HG02981 (cell line): ENCODE measurements around the gene TULP4.
"Not testable (repeated sequence)": the region's sequence is repeated elsewhere in the genome, so short reads cannot be mapped to it uniquely, and the experiment has no call there.

ENCODE experiments used
- ATAC-seq: cut with Tn5 transposase; IDR thresholded peaks from one replicate; pipeline ENCODE4 v1.9.1; 2021; ENCODE audit warnings: mild to moderate bottlenecking, moderate library complexity; ENCODE audit not compliant: unreplicated experiment

TULP4 gene

DNA sequence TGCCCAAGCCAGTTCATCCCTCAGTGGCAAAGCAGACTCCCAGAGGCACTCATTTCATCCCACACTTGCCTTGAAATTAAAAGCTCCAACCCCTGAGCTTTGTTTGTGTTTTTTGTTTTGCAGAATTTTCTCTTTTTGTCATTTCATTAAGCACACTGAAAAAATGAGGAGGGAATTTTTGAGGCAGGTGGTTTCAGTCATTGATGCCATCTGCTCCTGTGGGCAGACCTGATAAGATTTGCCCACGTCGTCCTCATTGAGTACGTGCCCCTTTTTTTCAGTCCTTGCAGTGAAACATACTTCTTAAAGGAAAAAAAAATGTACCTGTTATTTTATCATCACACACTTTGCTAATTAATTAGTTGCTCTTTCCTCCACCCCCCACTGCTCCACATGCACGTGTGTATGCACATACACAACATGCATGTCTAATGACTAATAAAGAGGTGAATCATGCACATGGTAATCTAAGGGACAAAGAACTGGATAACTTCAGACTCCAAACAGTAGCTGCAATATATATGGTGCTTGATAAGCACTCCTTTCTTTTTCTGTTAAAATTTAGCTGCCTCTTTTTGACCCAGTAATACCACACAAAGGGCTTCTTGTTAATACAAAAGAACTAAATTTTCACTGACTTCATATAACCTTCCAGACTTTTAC lies 145.5 kb downstream of the TULP4 start:
- ATAC-seq: no peak

DNA sequence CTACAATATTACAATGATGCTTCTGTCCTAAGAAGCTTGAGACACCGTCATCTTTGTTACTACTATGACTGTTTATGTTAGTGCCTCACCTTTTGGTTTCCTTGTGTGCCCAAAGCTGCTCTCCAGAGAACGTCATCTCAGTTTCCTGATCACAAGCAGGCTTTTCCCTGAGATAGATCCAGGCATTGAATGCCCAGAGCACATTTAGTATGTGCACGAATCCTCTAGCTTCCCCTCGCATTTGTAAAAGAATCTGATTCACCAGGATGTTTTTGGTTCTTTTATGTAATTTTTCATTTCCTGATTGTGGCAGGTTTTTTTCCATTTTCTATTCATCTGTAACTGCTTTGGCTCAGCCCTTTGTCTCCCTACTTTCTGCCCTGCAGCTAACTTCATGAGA lies 147.5 kb downstream of the TULP4 start:
- no peak for ATAC-seq

DNA sequence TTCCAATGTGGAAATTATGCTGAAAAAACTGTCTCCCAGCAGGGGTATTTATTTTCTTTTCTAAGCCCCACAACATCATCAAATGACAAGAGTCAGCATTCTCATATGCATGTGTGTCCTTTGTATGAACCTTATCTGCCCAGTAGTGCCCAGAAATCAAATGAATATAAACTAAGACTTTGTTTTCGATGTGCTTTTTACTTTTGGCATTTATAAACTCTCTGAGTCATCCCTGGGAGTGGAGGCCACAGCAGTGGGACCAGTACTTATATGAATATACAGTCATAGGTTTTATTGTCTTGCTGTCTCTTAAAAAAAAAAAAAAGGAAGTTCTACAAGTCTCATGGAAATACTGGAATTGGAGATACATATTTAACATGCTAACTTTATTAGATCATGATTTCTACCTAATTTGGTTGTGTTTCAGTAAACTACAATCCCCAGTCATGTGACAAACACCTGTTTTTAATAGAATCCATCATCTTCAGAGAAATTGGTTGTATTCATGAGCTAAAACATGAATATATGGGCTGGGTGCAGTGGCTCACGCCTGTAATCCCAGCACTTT lies 148.4 kb downstream of the TULP4 start:
- ATAC-seq: no peak

DNA sequence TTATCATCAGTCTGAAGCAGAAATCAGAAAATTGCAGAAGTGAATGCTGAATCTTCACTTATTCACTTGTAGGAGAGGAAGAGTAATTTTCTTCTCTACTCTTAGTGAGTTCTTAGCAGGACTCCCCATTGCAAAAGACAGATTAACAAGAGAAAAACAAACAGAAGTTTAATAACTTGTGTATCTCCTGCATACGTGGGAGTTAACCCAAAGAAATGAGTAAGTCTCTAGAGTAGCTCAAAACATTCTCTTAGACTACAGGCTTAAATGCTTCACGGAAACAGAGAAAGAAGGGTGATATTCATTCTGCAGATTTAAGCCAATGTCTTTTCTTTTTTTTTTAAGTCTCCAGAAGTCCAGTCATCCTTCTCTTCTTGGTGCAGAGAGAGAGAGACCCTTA lies 149.7 kb downstream of the TULP4 start:
- ATAC-seq: no peak

DNA sequence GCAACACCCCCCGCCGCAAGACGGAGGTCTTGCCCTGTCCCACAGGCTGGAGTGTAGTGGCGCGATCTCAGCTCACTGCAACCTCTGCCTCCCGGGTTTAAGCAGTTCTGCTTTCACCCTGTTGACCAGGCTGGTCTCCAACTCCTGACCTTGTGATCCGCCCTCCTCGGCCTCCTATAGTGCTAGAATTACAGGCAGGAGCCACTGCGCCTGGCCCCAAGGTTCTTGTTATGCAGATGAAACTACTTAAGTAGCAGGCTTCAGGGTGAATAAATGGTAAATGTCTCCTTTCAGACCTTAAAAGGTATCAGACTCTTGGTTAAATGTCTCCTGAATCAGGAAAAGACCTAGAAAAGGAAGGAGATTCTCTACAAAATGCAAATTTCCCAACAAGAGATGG lies 152.2 kb downstream of the TULP4 start:
- no peak for ATAC-seq

DNA sequence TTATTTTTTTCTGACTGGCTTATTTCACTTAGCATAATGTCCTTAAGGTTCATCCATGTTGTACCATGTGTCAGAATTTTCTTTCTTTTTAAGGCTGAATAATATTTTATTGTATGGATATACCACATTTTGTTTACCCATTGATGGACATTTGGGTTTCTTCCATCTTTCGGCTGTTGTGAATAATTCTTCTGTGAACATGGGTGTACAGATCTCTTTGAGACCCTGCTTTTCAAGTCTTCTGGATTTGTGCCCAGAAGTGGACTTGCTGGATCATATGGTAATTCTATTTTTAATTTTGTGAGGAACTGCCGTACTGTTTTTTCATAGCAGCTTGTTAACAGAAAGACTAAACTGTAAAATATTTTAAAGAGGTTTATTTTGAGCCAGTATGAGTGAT lies 153.0 kb downstream of the TULP4 start:
- ATAC-seq: no peak

DNA sequence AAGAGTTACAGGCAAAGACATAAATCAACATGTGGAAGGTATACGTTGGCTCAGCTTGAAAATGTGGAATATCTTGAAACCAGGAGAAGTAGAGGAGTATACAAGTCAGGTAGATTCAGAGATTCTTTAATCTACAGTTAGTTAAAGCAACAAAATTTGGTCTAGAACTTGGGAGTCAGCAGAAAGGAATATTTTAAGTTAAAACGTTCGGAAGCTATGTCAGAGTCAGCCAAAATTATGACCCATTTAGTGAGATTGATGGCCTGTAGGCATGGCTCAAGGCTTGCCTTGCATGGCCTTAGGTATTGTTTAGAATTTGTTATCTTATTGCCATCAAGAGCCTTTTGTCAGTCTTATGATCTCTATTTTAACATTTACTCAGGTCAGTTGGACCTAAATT lies 153.5 kb downstream of the TULP4 start:
- ATAC-seq: no peak

DNA sequence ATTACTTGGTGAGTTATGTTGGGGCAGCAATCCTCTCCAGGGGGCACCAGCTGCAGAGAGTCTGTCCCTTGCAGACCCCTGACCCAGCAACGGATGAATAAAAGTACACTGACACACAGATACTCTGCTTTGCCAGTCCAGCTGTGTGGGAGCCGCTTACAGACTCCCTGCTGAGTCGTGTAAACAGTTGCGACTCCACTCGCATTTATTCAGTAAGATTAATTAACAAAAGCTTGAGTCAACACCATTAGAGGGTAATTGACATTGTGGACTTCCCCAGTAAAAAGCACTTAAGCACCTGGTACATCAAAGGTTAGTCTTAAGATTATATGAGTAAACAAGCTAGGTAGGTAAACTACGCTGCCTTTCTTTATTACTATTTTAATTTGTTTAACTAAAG lies 155.7 kb downstream of the TULP4 start:
- no peak for ATAC-seq

DNA sequence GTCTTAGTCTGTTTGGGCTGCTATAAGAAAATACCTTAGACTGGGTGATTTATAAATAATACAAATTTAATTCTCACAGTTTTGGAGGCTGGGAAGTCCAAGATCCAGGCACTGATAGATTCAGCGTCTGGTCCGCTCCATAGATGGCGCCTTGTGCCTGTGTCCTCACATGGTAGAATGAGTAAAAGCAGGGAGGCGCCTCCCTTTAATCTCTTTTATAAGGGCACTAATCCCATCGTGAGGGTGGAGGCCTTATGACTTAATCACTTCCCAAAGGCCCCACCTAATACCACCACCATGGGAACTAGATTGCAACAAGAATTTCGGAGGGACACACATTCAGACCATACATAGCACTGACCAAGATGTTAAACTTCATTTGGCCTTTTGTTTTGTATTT lies 156.4 kb downstream of the TULP4 start:
- no peak for ATAC-seq

DNA sequence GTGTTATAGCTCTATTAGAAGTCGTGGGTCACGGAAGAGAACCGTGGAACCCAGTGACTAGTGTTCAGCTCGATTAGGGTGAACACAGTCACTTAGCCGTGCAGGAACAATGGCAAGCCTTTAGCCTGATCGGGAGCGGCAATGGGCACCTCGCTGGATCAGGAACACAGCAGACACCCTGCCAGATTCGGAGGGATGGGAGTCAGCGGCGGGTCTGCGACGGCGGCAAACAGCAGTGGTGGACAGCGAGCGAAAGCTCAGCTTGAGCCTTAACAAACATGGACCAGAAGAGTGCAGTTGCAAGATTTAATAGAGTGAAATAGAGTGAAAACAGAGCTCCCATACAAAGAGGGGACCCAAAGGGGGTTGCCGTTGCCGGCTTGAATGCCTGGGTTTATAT lies 157.8 kb downstream of the TULP4 start:
- not testable (repeated sequence) for ATAC-seq

DNA sequence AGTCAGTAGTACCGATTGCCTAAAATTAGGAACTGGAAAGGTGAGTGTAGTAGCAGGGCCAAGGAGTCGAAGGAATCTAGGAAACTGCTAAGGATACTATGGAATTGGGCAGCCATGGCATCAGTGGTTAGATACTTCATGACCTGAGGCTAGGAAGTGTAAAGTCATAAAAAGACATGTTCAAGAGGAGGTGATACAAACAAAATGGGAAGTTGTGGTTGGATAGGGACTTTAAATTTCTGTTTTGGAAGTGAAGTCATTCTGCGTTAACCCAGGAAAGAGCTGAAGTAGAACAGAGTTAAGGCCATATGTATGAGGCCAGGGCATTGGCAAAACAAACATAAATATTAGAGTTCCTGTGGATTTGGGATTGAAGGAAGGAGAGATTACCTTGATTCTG lies 159.1 kb downstream of the TULP4 start:
- ATAC-seq: no peak

DNA sequence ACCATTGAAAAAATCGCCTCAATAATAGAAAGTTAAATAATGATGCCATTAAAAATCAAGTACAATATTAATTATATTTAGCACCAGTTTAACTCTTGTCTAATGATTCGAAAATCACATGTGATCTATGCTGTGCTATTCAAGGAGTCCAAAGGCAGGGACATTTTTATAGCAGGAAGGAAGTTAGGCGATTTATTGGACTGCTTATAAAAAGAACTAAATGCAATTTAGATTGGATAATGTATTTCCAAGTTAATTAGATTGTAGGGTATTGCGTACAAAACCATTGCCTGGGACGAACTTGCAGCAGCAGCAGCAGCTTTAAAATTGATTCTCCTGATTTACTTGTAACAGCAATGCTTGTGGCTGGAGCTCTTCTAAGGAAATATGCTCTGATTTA lies 160.2 kb downstream of the TULP4 start:
- ATAC-seq: no peak

DNA sequence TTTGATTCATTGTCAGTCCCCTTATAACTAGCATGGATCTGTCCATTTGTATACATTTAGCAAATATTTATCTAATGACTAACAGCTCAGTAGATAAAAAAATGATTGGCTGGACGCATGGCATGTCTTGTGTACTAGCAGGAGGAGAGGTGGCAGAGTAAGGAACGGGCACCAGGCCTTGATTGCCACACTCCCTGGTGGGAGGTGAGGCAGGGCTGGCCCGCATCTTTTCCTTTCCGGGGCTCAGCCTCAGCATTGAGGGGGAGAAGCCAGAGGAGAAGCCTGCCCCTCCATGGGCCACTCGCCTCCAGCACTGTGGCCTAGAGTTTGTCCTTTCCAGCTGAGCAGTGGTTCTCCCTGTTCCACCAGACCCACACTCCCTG lies 162.7 kb downstream of the TULP4 start:
- no peak for ATAC-seq

DNA sequence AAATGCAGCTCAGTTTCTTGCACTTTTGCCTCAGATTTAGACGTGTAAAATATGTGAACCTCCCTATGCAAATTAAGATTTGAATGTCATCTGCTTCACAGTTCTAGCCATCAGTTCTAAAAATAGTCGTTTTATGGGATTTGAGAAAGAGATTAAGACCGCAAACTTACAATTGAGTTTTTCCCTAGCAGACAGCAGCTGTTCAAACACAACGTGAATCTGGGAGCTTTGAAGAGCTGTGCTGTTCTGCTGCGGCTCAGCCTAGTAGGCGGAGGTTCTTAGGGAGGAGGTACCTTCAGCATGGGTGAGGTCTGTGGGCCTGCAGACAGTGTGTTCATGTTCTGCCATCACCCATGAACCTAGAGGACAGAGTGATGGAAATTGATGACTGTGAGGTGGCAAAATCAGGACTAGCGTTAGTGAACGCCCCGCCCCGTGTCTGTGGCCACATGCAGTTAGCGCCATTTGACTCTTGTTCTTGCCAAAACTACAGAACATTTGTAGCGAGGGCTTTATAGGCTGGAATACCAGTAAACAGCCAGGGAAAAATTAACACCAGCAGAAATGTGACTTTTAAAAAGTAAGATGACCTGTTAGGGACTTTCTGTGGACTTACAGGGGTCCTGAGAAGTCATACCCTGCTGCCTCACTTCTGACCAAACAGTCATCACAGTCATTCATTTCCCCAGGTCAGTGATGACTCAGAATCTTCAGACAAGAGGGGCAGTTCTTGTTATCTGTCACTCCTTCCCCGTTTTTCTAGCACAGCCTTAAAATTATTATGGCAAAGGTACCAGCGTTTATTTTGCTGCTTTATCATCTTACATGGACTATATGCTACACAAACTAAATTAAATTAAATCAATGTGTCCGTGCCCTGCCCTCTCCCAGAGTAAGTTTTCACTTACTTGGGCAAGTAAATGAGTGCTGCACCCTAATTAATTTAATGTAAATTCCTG lies 163.4 kb downstream of the TULP4 start:
- peak; percentile 86 for ATAC-seq

DNA sequence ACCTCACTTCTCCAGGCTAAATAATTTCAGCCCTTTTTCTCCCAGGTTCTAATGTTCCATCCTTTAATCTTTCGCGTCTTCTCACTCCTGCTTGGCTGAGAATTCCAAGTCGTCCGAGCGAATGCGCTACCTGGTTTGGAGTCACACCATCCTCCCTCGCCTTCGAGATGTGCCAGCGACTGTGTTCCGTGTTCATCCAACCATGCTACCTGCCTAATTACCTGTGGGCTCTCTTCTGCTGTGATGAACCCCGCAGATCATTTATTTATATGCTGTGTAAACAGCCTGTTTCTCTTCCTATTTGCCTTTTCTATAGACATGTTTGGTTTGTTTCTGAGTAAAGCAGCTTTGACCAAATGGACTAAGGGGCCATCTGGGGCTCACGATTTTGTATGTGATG lies 164.1 kb downstream of the TULP4 start:
- no peak for ATAC-seq

DNA sequence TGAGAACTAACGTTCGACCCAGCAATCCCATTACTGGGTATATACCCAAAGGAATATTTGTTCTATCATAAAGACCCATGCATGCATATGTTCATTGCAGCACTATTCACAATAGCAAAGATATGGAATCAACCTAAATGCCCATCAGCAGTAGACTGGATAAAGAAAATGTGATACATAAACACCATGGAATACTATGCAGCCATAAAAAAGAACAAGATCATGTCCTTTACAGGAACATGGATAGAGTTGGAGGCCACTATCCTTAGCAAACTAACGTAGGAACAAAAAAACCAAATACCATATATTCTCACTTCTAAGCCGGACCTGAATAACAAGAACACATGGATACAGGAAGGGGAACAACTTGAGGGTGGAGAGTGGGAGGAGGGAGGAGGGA lies 165.5 kb downstream of the TULP4 start:
- ATAC-seq: not testable (repeated sequence)

DNA sequence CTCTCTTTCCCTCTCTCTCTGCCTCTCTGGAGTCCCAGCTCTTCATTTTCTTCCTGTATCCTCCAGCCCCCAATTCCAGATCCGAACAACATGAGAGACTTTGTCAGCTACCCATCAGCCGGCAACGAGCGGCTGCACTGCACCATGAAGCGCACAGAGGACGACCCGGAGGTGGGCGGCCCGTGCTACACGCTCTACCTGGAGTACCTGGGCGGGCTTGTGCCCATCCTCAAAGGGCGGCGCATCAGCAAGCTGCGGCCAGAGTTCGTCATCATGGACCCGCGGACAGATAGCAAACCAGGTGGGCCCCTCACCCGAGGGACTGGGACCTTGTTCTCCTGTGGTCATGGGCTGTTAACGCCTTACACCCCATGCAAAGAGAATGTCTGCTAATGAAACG lies 168.7 kb downstream of the TULP4 start:
- no peak for ATAC-seq

DNA sequence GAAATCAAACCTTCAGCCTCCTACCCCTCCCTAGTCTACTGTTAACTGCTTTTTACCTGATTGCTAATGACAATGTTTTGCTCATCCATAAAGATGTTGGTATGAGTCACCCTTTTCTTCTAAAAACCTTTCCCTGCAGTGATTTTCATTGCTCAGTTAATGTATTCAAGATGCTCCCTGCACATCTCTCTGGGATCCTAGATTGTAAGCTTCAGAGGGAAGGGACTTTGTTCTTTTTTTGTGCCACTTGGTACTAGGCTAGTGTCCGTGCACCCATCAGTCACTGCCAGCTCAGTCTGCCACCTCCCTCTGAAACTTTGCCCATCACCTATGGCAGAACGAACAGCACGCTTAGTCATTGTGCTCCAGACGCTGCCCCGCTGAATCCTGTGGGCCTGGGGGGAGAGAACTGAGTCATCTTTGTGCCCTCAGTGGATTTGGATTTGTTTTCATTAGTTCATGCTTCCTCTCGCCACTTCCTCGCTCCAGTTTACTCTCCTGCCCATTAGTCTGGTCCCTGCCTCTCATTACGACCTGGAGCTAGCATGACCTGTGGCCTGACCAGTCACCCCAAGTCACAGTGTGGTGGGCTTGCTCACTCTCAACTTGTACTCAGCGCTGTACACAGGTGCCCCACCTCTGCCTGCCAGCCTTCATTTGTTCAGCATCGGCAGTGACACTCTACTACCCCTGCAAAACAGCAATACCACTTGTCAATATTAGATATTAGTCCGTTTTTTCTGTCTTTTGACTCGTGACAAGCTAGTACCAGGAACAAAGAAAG lies 169.6 kb downstream of the TULP4 start:
- no peak for ATAC-seq

DNA sequence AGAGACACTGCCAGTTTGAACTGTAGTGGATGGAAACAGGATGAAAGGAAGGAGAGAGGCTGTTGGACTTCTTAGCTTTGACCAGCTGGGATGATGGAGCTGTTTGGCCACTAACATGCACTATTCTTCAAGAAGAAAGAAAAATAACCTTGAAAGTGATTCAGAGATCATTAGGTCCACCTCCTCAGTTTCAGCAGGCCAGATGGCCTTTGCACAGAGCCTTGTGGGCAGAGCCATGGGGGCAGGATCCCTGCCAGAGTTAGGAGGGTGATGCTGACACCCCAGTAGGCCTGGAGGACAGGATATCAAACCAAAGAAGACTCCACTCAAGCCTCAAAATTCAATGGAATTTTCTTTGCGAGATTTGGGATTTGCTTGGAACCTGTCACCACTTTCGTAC lies 173.2 kb downstream of the TULP4 start:
- no peak for ATAC-seq

DNA sequence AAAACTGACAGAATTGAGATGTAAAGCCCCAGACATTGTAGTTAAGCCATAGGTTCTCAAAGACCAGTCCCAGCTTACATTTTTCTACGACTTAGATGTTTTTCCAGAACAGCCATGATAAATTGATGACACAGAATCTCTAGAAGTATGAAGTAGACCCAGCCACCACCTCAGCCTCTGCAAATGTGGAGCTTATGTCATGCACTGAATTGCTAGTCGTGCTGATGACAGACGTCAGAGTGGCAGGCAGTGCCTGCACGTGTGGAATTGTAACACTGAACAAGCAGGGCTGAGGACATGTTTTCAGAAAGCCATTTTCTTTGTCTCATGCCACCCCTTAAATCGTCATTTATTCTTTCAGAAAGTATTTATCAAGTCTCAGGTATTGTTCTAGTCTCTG lies 175.2 kb downstream of the TULP4 start:
- no peak for ATAC-seq

DNA sequence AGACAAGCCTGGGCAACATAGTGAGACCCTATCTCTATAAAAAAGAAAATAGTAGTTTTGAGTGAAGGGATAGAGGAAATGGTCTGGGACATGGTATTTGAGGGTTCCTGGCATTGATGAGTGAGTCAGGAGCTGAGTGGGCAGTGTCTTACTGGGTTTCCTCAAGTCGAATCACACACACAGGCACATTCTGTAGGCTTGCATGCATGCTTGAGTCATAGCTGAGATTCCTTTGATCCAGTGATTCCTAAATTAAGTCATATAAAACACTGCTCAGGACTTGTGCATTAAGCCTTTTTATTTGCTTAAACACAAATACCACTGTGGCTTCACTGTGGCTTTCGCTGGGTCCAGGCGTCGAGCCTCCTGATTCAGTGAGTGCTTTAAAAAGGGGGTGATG lies 175.8 kb downstream of the TULP4 start:
- ATAC-seq: no peak
